Measurements from ENCODE around the gene TES.
"Not testable (repeated sequence)": the region's sequence is repeated elsewhere in the genome, so short reads cannot be mapped to it uniquely, and the experiment has no call there.

The TES gene

DNA sequence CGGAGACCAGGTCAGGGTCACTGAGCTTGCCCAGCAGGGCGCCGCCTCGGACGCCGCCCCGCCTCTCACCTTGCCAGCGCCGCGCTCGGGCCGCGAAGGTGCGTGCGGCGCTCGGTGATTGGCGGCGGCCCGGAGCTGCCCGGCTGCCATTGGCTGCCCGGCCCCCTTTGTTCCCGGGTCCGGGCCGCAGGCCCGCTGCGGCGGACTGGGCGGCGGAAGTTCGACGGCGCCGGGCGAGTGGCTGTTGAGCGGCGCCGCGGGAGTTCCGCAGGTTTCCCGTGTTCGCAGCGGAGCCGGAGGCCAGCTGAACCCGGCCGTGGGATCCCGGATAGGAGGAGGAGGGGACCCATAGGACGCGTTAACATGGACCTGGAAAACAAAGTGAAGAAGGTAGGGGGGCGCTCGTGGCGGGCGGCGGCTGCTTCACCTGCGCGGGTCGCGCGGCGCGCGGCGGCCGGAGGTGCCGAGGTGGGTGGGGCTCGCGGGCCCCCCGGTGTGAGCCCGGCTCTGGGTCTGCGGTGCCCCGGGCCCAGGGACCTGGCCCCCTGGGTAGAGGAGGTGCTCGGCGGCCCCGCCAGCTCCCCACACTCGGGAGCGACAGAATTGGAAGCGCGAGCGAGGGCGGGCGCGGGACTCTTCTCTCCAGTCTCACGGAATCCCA lies at the start of gene TES:
Gene TES, plus strand, starts transcription at position 195 of the 661 bp plus-strand sequence. Its CDS starts 169 bp downstream, at position 364.
- peak; percentile 44 for DNase-seq (ENCODE audit: low spot score)

- no peak for DNase-seq (ENCODE audit: low spot score)
Observed at GRCh38 chr7:116161728-116162127, 48.6 kb upstream of the TES start.

DNA sequence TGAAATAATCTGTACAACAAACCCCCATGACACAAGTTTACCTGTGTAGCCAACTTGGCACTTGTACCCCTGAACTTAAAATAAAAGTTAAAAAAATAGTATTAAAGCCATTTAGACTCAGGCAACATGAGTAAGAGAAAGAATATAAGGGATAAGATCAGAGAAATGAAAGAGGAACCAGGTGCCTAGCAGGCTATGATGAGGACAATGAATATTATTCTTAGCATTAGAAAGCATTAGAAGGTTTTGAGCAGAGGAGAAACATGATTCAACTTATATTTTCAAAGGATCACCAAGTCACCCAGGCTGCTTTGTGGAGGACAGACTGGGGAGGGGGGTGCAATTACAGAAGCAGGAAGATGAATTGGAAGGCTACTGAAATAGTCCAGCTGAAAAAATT lies 48.1 kb upstream of the TES start:
- DNase-seq (ENCODE audit: low spot score), result no peak

DNA sequence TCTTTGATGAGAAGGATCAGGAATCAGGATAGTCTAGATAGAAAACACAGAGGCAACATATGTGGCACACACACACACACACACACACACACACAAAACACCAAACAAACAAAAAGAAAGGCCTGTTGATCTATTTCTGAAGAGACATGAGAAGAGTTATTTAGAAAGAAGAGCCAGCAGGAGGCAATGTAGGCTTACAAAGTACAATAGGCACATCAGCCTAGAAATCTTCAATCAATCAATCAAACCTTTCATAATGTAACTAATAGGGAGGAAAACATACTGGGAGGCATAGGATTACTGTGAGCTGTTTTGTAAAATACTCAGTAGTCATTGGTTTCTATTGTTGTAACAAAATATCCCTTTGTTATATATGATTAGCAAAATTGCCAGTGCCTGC lies 47.3 kb upstream of the TES start:
- no peak for DNase-seq (ENCODE audit: low spot score)

DNA sequence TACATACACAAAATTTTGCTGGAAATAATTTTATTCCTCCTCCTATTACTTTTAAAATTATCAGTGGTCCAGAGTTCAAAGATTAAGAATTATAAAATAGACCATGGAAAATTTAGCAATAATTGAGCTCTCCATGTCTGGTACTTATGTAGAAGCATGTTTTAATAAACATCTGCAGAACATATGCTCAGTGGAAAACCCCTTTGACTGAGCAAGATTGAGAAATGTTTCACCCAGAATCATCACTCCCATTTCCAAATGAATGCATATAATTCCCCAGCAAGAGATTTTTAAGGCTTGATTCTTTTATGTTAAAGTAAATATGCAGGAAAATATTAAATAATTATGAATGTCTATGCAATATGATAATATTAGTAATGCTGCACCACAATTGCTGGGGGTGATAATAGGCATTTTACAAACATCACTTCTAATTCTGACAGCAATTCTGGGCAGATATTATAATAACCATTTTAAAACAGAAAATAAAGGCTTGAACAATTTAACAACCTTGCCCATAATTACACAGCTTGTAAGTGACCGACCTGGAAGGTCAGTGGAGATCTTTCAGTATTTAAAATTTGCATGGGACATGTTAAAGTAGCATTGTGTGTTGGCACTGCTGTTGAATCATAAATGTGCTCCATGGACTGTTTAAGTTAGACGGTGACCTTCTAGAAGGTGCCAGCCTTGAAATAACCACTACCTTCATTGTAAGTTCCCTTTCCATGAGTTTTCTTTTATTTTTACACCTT lies 45.6 kb upstream of the TES start:
- DNase-seq (ENCODE audit: low spot score), result no peak

DNA sequence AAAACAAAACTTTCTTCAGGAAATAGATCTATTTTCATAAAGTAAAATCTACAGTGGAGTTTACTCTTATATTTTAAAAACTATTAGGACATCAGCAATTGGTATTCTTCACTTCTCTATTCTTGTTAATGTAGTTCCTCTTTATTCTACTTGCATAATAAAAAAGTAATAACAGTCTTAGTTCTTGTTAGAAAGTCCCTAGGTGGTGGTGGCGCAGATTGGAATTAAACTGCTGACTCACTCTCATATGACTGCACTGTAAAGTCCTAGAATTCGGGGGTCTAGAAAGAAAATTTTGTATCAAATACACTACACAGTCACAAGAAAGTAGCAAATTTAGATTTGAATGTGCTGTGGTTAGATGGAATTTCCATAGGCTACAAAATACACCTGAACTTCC lies 44.6 kb upstream of the TES start:
- DNase-seq (ENCODE audit: low spot score), result no peak

DNA sequence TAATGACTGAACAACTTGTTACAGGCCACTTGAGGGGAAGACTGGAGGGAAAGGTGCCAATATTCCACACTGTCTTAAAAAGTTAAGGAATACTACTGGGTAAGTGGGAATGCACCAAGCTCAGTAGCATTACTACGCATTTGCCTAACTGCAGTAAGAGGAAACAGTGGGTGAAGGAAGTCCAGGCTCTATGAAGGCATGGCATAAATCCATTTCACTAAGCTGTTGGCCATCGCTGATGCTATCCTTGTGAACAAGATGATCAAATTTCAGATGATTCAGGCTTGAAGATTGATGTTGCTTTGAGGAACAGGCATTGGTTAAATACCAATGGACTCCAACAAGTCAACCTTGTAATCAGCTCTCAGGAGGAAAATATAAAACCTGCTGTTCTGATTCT lies 44.2 kb upstream of the TES start:
- DNase-seq (ENCODE audit: low spot score), result no peak

GRCh38 chr7:116167177-116167576 lies 43.2 kb upstream of the TES start:
- DNase-seq (ENCODE audit: low spot score), result no peak

DNA sequence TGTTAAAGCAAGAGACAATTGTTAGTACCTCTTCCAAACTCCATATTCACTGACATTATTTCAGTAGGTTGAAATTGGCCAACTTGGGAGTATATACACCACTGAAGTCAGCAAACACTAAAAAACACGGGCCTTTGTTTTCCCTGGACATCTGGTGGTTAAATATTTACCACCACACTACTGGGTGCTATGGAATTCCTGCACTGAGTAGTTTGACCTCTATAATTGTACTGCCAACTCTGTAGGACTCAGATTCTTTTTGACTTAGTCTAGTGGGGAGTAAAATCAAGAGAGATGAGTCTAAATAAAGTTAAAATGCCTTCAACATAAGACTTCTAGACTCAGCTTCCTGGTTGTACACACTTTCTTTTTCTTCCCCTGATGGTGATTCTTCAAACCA lies 41.3 kb upstream of the TES start:
- peak; percentile 52 for DNase-seq (ENCODE audit: low spot score)

GRCh38 chr7:116170180-116170579 lies 40.2 kb upstream of the TES start:
- DNase-seq (ENCODE audit: low spot score), result no peak

DNA sequence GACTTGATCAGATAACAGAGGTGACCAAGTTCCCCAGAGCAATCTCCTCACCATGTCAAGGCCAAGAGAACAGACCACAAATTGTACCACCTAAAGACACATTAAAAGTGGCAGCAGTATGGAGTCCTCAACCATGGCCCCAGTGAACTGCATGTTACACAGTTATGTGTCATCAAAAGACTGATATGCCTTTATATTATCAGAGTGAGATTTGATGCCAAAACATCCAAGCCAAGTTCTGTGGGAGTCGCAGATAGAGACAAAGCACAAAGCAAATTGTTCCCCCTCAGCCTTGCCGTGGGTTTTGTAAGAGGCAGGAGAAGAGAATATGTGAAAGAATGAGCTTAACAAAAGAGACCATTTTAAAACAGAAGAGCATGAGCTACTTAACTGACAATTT lies 39.2 kb upstream of the TES start:
- no peak for DNase-seq (ENCODE audit: low spot score)

- no peak for DNase-seq (ENCODE audit: low spot score)
Observed at GRCh38 chr7:116172353-116172752, 38.0 kb upstream of the TES start.

DNA sequence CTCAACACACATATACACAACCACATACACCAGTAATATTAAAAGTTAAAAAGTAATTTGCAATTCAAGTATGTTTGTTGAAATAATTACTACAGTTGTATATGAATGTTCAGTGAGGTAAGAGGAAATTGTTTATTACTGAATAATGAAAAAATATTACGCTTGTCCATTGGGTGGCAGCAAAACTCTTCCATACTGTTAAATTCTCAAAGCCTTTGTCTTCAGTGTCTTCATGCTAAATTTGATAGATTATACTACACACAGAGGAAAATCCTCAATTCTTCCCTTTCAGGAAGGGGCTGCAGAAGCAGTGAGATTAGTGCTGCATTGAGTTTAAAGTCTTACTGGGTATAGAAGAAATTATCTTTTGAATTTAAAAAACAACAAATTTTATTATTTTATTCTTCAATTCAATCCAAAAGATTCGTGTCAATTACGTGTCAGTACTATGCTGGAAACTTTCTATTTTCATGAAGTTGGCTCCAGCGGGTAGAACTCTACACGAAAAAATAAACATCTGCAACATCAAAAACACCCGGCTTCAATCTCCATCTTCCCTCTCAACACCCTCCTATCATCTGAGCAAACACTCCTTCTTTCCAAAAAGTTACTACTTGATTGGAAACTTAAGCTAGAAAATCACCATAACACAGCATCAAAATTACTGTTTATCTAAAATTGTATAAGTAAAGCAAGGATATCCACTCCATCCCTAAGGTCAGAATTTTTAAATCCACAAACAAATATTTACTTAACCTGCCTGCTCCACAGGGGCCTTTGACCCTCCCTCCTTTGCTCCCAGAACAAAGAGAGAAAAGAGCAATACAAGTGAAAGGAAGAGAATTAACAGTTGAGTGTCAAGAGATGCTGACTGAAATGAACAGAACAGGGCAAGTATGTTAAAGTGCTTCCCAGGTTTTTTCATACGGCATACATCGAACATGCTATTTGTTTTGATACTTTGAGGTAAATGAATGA lies 37.0 kb upstream of the TES start:
- peak; percentile 50 for DNase-seq (ENCODE audit: low spot score)

GRCh38 chr7:116175095-116175494 lies 35.2 kb upstream of the TES start:
- DNase-seq (ENCODE audit: low spot score), result not testable (repeated sequence)

DNA sequence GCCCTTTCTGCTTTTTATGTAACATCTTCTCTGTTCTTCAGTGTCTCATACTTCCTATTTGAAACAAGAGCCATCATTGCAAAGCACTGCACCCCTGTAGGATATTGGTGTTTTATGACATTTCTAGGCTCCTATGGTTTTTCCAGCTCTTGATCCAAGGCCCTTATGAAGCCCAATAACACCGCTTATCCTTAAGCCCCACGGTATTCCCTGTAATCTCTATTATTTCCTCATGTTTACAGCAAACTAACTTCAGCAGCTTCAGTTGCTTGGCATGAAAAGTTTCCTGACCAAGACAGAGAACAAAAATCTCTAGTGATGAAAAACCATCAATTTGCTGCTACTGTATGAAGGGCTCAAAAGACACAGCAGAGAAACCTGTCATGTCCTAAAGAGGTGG lies 34.1 kb upstream of the TES start:
- DNase-seq (ENCODE audit: low spot score), result no peak

GRCh38 chr7:116177009-116177408 lies 33.3 kb upstream of the TES start:
- peak; percentile 42 for DNase-seq (ENCODE audit: low spot score)

- peak; percentile 54 for DNase-seq (ENCODE audit: low spot score)
Observed at GRCh38 chr7:116180302-116180701, 30.0 kb upstream of the TES start.

DNA sequence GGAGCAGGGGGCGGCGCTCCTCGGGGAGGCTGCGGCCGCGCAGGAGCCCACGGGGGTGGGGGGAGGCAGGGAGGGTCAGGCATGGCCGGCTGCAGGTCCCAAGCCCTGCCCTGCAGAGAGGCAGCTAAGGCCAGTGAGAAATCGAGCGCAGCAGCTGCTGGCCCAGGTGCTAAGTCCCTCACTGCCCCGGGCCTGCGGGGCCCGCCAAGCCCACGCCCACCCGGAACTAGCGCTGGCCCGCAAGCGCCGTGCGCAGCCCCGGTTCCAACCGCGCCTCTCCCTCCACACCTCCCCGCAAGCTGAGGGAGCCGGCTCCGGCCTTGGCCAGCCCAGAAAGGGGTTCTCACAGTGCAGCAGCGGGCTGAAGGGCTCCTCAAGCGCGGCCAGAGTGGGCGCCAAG lies 28.3 kb upstream of the TES start:
- no peak for DNase-seq (ENCODE audit: low spot score)

DNA sequence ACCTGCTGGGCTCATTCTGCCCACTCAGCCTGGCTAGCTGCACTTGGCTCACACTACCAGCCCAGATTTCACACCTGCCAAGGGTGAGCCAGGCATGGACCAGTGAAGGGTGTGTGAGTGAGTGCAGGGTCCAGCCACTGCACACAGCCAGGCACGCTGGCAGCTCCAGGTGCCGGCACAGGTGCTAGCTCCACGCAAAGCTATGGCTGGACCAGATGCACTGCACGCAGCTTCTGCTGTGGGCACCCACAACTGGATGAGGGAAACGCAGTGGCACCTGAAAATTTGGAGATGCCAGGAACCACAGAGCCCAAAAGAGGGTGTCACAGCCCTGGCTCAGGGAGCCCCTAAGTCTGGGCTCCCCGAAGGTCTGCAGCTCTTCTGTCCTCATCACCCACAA lies 24.9 kb upstream of the TES start:
- DNase-seq (ENCODE audit: low spot score), result no peak

- no peak for DNase-seq (ENCODE audit: low spot score)
Observed at GRCh38 chr7:116185956-116186355, 24.4 kb upstream of the TES start.

- no peak for DNase-seq (ENCODE audit: low spot score)
Observed at GRCh38 chr7:116187400-116187799, 22.9 kb upstream of the TES start.

DNA sequence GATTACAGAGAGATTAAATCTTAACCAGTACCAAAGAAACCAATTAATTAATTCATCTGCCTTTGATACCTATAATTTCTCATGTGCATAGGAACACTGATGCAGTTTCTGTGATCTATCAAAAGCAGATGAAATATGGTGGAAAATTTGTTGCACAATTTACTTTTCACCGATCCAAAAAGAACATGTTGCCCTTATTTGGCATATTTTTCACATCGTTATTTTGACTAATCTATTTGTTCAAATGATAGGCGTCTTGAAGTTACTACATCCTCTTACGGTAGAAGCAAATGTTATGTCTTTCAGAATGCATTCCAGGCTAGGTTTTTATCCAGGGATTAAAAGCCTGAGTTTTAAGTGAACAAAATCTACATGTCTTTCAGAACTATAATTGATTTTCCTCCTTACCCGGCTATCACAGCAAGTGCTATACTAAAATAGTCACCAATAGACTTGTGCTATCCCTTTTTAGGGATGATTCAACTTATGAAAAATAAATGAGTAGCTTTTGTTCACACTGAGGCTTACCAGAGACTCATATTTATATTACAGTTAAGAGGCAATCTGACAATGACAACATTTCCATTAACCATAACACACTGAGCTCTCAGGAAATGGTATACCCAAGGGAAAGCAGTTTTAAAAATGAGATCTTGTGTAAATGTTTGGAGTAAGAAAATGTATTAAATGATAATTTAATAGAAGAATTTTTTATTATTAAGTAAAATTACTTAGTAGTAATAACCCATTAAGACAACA lies 16.8 kb upstream of the TES start:
- DNase-seq (ENCODE audit: low spot score), result no peak

Measured in AG08395 (cell line).